Mucosa of rectum (tissue), 2 donors: ENCODE measurements around the gene STRIT1.

Experiments used
- H3K27ac ChIP-seq, 2 donors: one replicate each; pipeline ENCODE4 v1.7.0; 2013; ENCODE audit warnings: inconsistent platforms in 2 of 2, low read depth in 2 of 2, low read length in 2 of 2
- H3K27me3 ChIP-seq, 2 donors: one replicate each; pipeline ENCODE4 v1.7.0; 2013; ENCODE audit warnings: low read length in 2 of 2; ENCODE audit not compliant: control insufficient read depth in 2 of 2, insufficient read depth in 2 of 2
- H3K36me3 ChIP-seq, 2 donors: one replicate each; pipeline ENCODE4 v1.7.0; 2013; ENCODE audit warnings: low read length in 2 of 2; ENCODE audit not compliant: control insufficient read depth in 2 of 2, insufficient read depth in 2 of 2
- H3K4me1 ChIP-seq, 2 donors: one replicate each; pipeline ENCODE4 v1.7.0; 2013; ENCODE audit warnings: low read length in 2 of 2, mild to moderate bottlenecking in 1 of 2; ENCODE audit not compliant: control insufficient read depth in 2 of 2, insufficient read depth in 2 of 2
- H3K4me3 ChIP-seq, 2 donors: one replicate each; pipeline ENCODE4 v1.7.0; 2013; ENCODE audit warnings: low read length in 2 of 2
- H3K9ac ChIP-seq, 2 donors: one replicate each; pipeline ENCODE4 v1.7.0; 2013; ENCODE audit warnings: low read length in 2 of 2, low read depth in 1 of 2, mild to moderate bottlenecking in 1 of 2
- H3K9me3 ChIP-seq, 2 donors: one replicate each; pipeline ENCODE4 v1.7.0; 2013; ENCODE audit warnings: low read length in 2 of 2; ENCODE audit not compliant: control insufficient read depth in 2 of 2
- donor health status: healthy.
- donor health status: Normal muscosa, but diverticular disease.

The STRIT1 gene

DNA sequence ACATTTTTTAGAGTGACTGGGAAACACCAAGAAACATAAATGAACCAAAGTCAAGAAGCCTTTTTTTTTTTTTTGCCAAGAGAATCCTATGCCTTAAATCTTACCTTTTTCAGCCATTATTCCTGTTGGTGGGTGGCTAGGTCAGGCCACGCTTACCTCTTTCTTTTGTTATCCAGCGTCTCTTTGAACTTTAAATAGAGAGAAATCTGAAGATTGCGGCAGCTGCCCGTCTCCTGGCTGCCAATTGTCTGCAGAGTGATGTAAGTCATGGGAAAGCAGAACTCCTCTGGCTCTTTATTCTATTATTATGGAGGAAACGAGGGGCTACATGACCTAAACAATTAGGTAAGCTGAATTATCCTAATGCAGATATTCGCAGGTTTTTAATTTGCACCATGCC, at the start of gene STRIT1:
Gene STRIT1 (minus strand): TSS at position 168 of the 400 bp plus-strand sequence.
- H3K9me3 ChIP-seq = no peaks in the 10 kb centered on the region
- H3K4me1 ChIP-seq = no peaks in the 10 kb centered on the region
- no peak within 1 kb of the TSS for H3K9ac ChIP-seq
- no peak within 1 kb of the TSS for H3K27ac ChIP-seq
- no peaks in the 10 kb centered on the region for H3K27me3 ChIP-seq
- H3K36me3 ChIP-seq = no peaks in the 10 kb centered on the region
- H3K4me3 ChIP-seq = no peak within 1 kb of the TSS

DNA sequence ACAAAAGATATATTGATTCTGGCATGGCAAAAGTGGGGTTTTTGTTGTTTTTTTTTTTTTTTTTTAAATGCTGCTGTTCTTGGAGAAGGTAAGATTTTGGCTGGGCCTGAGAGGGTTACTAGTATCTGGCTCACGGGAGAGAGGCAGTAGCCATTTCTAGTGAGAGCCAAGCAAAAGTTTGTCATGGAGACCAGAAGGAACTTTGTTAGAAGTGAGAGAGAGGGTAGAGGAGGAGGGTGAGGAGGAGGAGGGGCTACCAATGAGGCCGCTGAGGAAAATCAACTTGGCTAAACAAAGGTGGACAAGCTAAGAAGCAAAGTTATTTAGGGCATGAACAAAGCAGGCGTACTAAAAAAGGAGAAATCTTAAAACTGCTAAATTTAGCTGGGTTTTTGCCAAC, 48.9 kb upstream of the STRIT1 start:
- H3K9me3 ChIP-seq = no peaks in the 10 kb centered on the region
- H3K27ac ChIP-seq = no peak overlapping the region
- H3K36me3 ChIP-seq = no peaks in the 10 kb centered on the region
- H3K4me3 ChIP-seq = no peak overlapping the region
- H3K27me3 ChIP-seq = no peaks in the 10 kb centered on the region
- H3K9ac ChIP-seq = no peak overlapping the region
- no peaks in the 10 kb centered on the region for H3K4me1 ChIP-seq

- Histone ChIP-seq H3K27ac (no peak overlapping the region), H3K9me3 (no peaks in the 10 kb centered on the region), H3K4me3 (no peak overlapping the region), H3K36me3 (no peaks in the 10 kb centered on the region), H3K27me3 (no peaks in the 10 kb centered on the region), H3K9ac (no peak overlapping the region), H3K4me1 (no peaks in the 10 kb centered on the region)
These were observed 45.6 kb upstream of the STRIT1 start for GRCh38 chr3:155339052-155339451.

DNA sequence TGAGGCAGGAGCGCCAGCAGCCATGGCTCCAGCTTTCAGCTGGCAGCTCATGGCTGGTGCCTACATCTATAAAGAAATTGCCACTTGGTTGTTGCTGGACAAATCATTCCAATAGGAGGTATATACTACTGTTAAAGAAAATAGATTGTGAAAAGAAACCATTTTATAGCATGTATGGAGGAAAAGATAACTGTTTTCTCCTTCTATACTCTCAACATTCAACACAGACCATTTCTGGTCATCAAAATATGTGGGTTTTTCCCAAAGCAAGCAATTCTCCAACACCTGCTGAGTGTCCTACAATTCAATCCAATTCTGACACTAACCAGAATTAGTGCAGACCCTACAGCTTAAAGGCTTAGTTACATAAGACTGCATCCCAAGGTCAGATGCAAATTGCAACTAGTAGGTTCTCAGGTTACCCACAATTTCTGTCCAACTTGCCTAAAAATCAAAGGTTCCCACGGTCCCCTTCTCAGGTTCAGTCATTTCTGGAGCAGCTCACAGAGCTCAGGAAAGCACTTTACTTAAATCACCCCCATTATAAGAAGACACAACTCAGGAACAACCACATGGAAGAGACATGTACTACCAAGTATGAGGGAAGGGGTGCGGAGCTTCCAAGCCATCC, 42.4 kb upstream of the STRIT1 start:
- Histone ChIP-seq H3K27me3 (no peaks in the 10 kb centered on the region), H3K9me3 (no peaks in the 10 kb centered on the region)

DNA sequence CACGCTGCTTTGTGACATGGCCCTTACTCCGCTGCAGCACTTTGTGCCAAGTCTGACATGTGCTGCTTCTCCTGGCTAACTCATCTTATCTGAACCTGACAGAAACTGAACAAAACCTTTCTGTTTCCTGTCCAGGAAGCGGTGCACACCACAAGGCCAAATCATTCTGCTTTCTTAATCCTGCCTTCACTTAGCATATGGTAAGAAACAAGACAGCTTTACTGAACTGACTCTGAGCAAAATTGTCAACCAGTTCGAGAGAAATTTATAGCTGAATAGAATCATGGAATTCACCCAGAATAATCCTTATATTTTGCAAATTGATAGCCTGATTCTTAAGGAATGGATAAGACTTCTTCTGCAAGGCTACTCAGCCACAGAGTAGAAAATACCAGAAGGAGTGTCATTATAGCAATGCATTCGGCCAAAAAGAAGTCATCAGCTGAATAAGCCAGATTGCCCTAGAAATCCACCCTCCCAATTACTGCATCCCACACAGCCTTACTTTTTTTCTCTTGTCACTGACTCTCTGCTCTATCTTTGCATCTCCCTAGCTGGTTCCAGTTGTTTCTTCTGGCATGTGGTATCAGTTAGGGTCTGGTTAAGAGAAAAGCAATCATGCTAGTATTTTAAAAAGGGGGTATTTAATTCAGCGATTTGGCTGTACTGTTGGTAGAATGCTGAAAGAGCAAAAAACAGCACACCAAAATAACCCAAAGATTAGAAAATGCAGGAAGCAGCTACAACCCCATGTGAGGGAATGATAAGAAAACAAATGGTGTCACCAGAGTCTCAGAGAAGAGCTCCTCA, 41.6 kb upstream of the STRIT1 start:
- no peak overlapping the region for H3K27ac ChIP-seq
- no peak overlapping the region for H3K4me3 ChIP-seq
- H3K9me3 ChIP-seq = no peaks in the 10 kb centered on the region
- no peaks in the 10 kb centered on the region for H3K36me3 ChIP-seq
- no peak overlapping the region for H3K9ac ChIP-seq
- H3K27me3 ChIP-seq = no peaks in the 10 kb centered on the region
- H3K4me1 ChIP-seq = no peaks in the 10 kb centered on the region

More for the DNA sequence above, 42.4 kb upstream of the STRIT1 start:
- Histone ChIP-seq H3K4me1 (no peaks in the 10 kb centered on the region), H3K27ac (no peak overlapping the region), H3K9ac (no peak overlapping the region), H3K4me3 (no peak overlapping the region), H3K36me3 (no peaks in the 10 kb centered on the region)

DNA sequence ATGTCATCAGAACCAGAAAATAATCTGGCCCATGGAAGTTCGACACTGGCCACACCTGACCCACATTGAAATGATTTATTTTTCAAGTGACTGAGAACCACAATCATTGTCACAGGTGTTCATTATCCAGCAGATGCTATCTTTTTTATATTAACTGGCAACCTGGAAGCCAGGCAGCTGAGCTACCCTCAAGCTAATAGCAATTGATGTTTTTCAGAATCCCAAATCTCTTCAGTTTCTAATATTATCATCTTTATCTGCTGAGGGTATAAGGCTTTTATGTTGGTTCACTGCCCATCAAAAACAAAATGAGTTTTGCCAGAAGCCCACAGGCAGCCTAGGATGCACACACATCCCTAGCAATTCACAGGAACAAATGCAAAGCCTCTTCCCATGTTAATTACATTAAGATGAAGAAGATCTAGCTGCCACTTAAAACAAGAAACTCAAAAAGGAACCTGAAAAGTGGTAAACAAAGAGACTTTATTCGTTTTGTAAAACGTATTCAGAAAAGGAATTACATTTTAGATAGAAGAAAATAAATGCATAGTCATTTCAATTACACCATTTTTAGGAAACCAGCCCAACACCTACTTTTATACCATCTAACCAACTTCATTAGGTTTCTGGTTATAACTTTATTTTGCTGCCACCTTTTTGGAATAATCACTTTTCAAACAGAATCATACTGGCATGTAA, 40.9 kb upstream of the STRIT1 start:
- Histone ChIP-seq H3K4me3 (no peak overlapping the region), H3K9me3 (no peaks in the 10 kb centered on the region), H3K4me1 (no peaks in the 10 kb centered on the region), H3K36me3 (no peaks in the 10 kb centered on the region), H3K27ac (no peak overlapping the region), H3K27me3 (no peaks in the 10 kb centered on the region), H3K9ac (no peak overlapping the region)

DNA sequence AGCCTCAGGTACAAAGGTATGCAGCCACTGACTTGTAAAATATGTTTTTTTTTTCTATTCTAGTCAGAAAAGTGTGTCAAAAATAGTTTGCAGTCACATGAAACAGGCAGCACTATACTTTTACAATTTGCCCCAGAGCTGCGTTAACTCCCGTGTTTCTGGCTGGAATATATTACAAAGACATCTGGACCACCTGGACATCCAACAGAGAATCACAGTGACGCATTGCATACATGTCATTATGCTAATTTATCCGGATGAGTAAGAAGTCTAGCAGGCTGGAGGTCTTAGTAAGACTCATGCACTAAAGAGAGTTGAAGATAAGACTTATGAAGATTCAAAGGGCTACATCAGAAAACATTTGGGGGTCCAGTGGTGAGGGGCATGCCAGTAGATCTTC, 39.2 kb upstream of the STRIT1 start:
- Histone ChIP-seq H3K27ac (no peak overlapping the region), H3K9ac (no peak overlapping the region), H3K4me1 (no peaks in the 10 kb centered on the region)

GRCh38 chr3:155331078-155331477, 37.6 kb upstream of the STRIT1 start:
- H3K9ac ChIP-seq = no peak overlapping the region
- H3K36me3 ChIP-seq = no peaks in the 10 kb centered on the region
- no peak overlapping the region for H3K27ac ChIP-seq
- H3K27me3 ChIP-seq = no peaks in the 10 kb centered on the region
- H3K4me3 ChIP-seq = no peak overlapping the region
- H3K9me3 ChIP-seq = no peaks in the 10 kb centered on the region
- no peaks in the 10 kb centered on the region for H3K4me1 ChIP-seq

More for the DNA sequence above, 39.2 kb upstream of the STRIT1 start:
- Histone ChIP-seq H3K27me3 (no peaks in the 10 kb centered on the region), H3K4me3 (no peak overlapping the region), H3K9me3 (no peaks in the 10 kb centered on the region), H3K36me3 (no peaks in the 10 kb centered on the region)

GRCh38 chr3:155330370-155330769, 36.9 kb upstream of the STRIT1 start:
- Histone ChIP-seq H3K4me3 (no peak overlapping the region), H3K36me3 (no peaks in the 10 kb centered on the region), H3K4me1 (no peaks in the 10 kb centered on the region), H3K27ac (no peak overlapping the region), H3K27me3 (no peaks in the 10 kb centered on the region), H3K9me3 (no peaks in the 10 kb centered on the region), H3K9ac (no peak overlapping the region)

- Histone ChIP-seq H3K27ac (no peak overlapping the region), H3K9me3 (no peaks in the 10 kb centered on the region), H3K4me1 (no peaks in the 10 kb centered on the region), H3K4me3 (no peak overlapping the region), H3K27me3 (no peaks in the 10 kb centered on the region), H3K9ac (no peak overlapping the region), H3K36me3 (no peaks in the 10 kb centered on the region)
These were observed 36.1 kb upstream of the STRIT1 start for GRCh38 chr3:155329513-155330048.
